K562 (cell line): ENCODE results near the gene ADAT1. TPM values are rescaled to one million over a fixed set of nuclear protein-coding genes. Genes with fewer than 3 reads are reported as not detected.

Experiments
- BRD9 ChIP-seq: fragments of 450-650 bp; IDR thresholded peaks from 2 replicates; pipeline ENCODE4 v1.6.1; 2018; ENCODE audit warnings: low read depth; ENCODE audit not compliant: partially characterized antibody
- EGR1 ChIP-seq: fragments of 450-650 bp; conservative IDR thresholded peaks from 2 replicates; pipeline ENCODE4 v1.6.1; 2017; ENCODE audit warnings: mild to moderate bottlenecking
- FOSL1 ChIP-seq: fragments of 200-800 bp; sonication (Bioruptor generic); conservative IDR thresholded peaks from 2 replicates; pipeline ENCODE4 v1.6.1; 2016; ENCODE audit warnings: missing genetic modification characterization, missing compliant biosample characterization
- FOXK2 ChIP-seq, 2 experiments: fragments of 450-650 bp; IDR thresholded peaks in 1 of 2; conservative IDR thresholded peaks in 1 of 2; 2 replicates each; pipeline ENCODE4 v1.6.1; 2016; ENCODE audit warnings: low read depth in 2 of 2, mild to moderate bottlenecking in 1 of 2
- FOXM1 ChIP-seq, 2 experiments: fragments of 450-650 bp in 1 of 2; sonication (generic) in 1 of 2; formaldehyde crosslinking in 1 of 2; IDR thresholded peaks; 2 replicates each; pipeline versions ENCODE4 v1.6.1 to v1.9.0; 2017 to 2022; ENCODE audit warnings: low read depth in 2 of 2, mild to moderate bottlenecking in 2 of 2, missing genetic modification reagents in 1 of 2, moderate library complexity in 1 of 2
- HES1 ChIP-seq: fragments of 450-650 bp; IDR thresholded peaks from 2 replicates; pipeline ENCODE4 v1.6.1; 2016; ENCODE audit warnings: low read depth, mild to moderate bottlenecking, moderate library complexity
- MED1 ChIP-seq: sonication (generic); formaldehyde crosslinking; IDR thresholded peaks from 2 replicates; pipeline ENCODE4 v1.8.1; 2023; ENCODE audit warnings: missing genetic modification reagents, borderline replicate concordance
- NUFIP1 ChIP-seq: fragments of 450-650 bp; IDR thresholded peaks from 2 replicates; pipeline ENCODE4 v1.6.1; 2018; ENCODE audit not compliant: partially characterized antibody
- U2AF2 ChIP-seq: fragments of 200-400 bp; formaldehyde crosslinking; optimal IDR thresholded peaks from 2 replicates; pipeline ENCODE3; 2017; ENCODE audit warnings: low read depth, mild to moderate bottlenecking, low read length
- ZBTB33 ChIP-seq: sonication (generic); formaldehyde crosslinking; IDR thresholded peaks from 2 replicates; pipeline ENCODE4 v1.8.1; 2023; ENCODE audit warnings: mild to moderate bottlenecking, missing genetic modification reagents
- ZNF232 ChIP-seq: sonication (generic); formaldehyde crosslinking; IDR thresholded peaks from 2 replicates; pipeline ENCODE4 v1.8.0; 2022; ENCODE audit warnings: mild to moderate bottlenecking, missing genetic modification reagents
- polyA plus RNA-seq, 8 experiments: library from polyadenylated mRNA; depleted of rRNA in 4 of 8; stranded (reverse) in 5 of 8; unstranded in 3 of 8; fragments of >200 nt; fragmentation: Nextera tagmentation in 2 of 8; fragmentation: Illumina TruSeq in 1 of 8; extraction: Ambion mirVana in 2 of 8; extraction: Trizol in 1 of 8; gene quantifications; 2 replicates each; pipeline versions ENCODE4 v1.2.1 to v1.2.3, GENCODE V29; 2011 to 2014; ENCODE audit warnings: inconsistent platforms in 1 of 8, missing spikeins in 1 of 8
- total RNA-seq, 7 experiments: library from RNA; depleted of rRNA in 6 of 7; stranded (reverse); fragments of >200 nt in 6 of 7; fragmentation: Illumina TruSeq in 2 of 7; extraction: Trizol in 2 of 7; gene quantifications; 2 replicates each; pipeline versions ENCODE4 v1.2.1 to v1.2.3, GENCODE V29; 2011 to 2021; ENCODE audit warnings: low replicate concordance in 1 of 7
- TF ChIP-seq, protein P1 (sequence below): fragments of 450-650 bp; IDR thresholded peaks from 2 replicates; pipeline ENCODE4 v1.6.1; 2018; ENCODE audit not compliant: partially characterized antibody
- TF ChIP-seq, protein P2 (sequence below): fragments of 250-450 bp; sonication (Bioruptor Pico); IDR thresholded peaks from 2 replicates; pipeline ENCODE4 v1.8.0; 2021; ENCODE audit warnings: moderate library complexity, mild to moderate bottlenecking, inconsistent platforms
- TF ChIP-seq, protein P3 (sequence below), 2 experiments: IDR thresholded peaks; 2 replicates each; pipeline ENCODE4 v1.6.1; 2012; ENCODE audit warnings: improper control_type of control experiment in 2 of 2, low read depth in 2 of 2, low read length in 2 of 2, borderline replicate concordance in 1 of 2

The ADAT1 gene
- total and polyA plus RNA-seq, 9 of the 15 experiments (the other 6 are each of a cell fraction or from before 2014, with no cell fraction given), result 16.0 to 36.7 (median 28.2) TPM

DNA sequence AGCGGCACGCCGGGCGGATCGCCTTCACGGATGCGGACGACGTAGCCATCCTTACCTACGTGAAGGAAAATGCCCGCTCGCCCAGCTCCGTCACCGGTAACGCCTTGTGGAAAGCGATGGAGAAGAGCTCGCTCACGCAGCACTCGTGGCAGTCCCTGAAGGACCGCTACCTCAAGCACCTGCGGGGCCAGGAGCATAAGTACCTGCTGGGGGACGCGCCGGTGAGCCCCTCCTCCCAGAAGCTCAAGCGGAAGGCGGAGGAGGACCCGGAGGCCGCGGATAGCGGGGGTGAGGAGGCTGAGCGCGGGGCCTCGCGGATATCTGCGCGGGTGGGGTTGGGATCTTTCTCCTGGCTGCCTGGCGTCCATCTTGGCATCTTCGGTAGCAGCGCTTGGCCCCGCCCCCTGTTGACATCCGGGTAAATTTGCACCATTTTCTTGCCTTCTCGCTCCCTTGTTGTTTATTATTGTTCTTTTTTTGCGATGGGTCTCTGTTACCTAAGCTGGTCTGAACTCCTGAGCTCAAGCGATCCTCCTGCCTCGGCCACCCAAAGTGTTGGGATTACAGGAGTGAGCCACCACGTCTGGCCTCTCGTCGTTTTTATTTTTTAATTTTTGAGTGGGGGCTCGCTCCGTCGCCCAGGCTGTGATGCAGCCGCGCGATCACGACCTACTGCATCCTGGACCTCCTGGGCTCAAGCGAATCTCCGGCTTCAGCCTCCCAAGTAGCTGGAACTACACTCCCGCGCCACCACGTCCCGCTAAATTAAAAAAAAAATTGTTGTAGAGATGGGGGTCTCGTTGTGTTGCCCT, 25.4 kb upstream of the ADAT1 start (continued):
- 0 out of 2 replicates have a peak, but pooled peaks have one; percentile 6 for TF ChIP-seq ZBTB33
- TF ChIP-seq, protein P1, sequence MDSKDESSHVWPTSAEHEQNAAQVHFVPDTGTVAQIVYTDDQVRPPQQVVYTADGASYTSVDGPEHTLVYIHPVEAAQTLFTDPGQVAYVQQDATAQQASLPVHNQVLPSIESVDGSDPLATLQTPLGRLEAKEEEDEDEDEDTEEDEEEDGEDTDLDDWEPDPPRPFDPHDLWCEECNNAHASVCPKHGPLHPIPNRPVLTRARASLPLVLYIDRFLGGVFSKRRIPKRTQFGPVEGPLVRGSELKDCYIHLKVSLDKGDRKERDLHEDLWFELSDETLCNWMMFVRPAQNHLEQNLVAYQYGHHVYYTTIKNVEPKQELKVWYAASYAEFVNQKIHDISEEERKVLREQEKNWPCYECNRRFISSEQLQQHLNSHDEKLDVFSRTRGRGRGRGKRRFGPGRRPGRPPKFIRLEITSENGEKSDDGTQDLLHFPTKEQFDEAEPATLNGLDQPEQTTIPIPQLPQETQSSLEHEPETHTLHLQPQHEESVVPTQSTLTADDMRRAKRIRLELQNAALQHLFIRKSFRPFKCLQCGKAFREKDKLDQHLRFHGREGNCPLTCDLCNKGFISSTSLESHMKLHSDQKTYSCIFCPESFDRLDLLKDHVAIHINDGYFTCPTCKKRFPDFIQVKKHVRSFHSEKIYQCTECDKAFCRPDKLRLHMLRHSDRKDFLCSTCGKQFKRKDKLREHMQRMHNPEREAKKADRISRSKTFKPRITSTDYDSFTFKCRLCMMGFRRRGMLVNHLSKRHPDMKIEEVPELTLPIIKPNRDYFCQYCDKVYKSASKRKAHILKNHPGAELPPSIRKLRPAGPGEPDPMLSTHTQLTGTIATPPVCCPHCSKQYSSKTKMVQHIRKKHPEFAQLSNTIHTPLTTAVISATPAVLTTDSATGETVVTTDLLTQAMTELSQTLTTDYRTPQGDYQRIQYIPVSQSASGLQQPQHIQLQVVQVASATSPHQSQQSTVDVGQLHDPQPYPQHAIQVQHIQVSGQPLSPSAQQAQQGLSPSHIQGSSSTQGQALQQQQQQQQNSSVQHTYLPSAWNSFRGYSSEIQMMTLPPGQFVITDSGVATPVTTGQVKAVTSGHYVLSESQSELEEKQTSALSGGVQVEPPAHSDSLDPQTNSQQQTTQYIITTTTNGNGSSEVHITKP, result no peak
- TF ChIP-seq, protein P2, sequence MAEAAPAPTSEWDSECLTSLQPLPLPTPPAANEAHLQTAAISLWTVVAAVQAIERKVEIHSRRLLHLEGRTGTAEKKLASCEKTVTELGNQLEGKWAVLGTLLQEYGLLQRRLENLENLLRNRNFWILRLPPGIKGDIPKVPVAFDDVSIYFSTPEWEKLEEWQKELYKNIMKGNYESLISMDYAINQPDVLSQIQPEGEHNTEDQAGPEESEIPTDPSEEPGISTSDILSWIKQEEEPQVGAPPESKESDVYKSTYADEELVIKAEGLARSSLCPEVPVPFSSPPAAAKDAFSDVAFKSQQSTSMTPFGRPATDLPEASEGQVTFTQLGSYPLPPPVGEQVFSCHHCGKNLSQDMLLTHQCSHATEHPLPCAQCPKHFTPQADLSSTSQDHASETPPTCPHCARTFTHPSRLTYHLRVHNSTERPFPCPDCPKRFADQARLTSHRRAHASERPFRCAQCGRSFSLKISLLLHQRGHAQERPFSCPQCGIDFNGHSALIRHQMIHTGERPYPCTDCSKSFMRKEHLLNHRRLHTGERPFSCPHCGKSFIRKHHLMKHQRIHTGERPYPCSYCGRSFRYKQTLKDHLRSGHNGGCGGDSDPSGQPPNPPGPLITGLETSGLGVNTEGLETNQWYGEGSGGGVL, result no peak
- peak; percentile 98 to 99 for TF ChIP-seq FOXK2 (conservative IDR thresholded peaks at IDR 0.05 in 1 of 2, IDR thresholded peaks at IDR 0.05 in 1 of 2; ENCODE audit: low read depth in 2 of 2)
- TF ChIP-seq FOXM1 (IDR thresholded peaks at IDR 0.05; ENCODE audit: low read depth), result no peak
- TF ChIP-seq FOXM1 (CRISPR knock-in tag; IDR thresholded peaks at IDR 0.05; ENCODE audit: low read depth), result no peak
- TF ChIP-seq, protein P3, sequence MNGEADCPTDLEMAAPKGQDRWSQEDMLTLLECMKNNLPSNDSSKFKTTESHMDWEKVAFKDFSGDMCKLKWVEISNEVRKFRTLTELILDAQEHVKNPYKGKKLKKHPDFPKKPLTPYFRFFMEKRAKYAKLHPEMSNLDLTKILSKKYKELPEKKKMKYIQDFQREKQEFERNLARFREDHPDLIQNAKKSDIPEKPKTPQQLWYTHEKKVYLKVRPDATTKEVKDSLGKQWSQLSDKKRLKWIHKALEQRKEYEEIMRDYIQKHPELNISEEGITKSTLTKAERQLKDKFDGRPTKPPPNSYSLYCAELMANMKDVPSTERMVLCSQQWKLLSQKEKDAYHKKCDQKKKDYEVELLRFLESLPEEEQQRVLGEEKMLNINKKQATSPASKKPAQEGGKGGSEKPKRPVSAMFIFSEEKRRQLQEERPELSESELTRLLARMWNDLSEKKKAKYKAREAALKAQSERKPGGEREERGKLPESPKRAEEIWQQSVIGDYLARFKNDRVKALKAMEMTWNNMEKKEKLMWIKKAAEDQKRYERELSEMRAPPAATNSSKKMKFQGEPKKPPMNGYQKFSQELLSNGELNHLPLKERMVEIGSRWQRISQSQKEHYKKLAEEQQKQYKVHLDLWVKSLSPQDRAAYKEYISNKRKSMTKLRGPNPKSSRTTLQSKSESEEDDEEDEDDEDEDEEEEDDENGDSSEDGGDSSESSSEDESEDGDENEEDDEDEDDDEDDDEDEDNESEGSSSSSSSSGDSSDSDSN (IDR thresholded peaks at IDR 0.05; ENCODE audit: borderline replicate concordance in 1 of 2, low read depth in 2 of 2, low read length in 2 of 2), result peak in 1 of 2 experiments; percentile 15; a peak in 1 of 4 replicates
- TF ChIP-seq U2AF2, result no peak
- TF ChIP-seq MED1, result no peak
- TF ChIP-seq NUFIP1, result no peak
- TF ChIP-seq HES1, result no peak
- TF ChIP-seq EGR1, result peak; percentile 46
- peak; percentile 49 for TF ChIP-seq BRD9
- TF ChIP-seq ZNF232, result peak; percentile 3; the same call in 1 of the 2 replicates
- no peak for TF ChIP-seq FOSL1 (tag)
